Activated T-cell treated with anti-CD3 and anti-CD28 coated beads for 4 hours (primary cell): Measurements from ENCODE around the gene SGSM2.

Source experiments
- DNase-seq: peaks from one replicate; pipeline ENCODE4 v3.0.0-alpha.2; 2020

SGSM2 gene

DNA sequence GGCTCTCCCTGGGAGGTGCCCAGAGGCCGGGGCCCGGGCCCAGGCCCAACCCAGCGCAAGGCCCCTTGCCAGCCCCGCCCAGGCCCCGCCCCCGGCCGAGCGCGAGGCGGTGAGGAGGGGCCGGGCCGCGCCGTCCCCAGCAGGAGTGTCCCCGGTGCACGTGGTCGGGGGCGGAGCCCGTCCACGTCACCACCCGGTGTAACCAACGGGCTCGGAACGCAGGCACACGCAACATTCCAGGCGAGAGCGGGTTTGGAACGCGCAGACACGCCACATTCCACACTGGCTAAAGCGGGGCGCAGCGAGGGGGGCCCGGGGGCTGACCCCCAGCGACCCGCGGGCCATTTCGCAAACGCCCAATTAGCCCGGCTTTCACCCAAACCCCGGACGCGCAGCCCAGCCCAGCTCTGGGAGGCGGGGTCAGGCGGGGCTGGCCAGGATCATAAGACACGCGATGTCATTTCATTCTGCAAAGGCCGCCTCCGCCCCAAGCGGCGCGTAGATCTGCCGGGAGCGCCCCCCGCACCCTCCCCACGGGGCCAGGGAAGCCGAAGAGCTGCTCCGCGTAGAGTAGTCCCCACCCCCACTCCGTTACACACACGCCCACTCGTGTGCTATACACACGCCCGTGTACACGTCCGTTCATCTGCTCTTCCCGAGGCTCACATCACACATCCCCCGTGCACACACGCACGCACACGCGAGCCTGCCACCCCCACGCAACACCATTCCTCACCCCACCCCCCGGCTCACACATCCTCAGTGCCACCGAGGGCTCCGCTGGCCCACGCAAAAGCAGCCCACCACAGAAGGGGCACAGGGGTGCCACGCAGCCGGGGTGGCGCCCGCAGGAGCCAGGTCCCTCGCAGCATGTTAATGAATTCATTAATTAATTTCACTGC, 62.5 kb downstream of the SGSM2 start:
- DNase-seq: peak; percentile 87

DNA sequence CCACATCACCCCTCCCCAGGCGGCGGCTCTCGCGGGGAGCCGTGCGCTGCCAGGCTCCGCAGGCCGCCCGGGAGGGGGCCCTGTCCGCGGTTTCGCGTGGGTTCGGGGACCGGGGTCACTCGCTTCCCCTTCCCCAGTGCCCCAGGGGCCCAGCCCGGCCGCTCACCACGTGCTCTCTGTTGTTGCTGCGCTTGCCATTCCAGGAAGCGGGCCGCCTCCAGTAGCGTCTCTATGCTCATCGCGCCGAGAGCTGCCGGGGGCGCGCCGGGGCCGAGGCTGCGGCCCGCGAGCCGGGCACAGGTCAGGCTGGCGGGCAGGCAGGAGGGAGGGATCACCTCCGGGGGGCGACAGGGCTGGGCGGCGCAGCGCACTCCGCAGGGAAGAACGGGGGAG, 63.2 kb downstream of the SGSM2 start:
- DNase-seq: peak; percentile 40

DNA sequence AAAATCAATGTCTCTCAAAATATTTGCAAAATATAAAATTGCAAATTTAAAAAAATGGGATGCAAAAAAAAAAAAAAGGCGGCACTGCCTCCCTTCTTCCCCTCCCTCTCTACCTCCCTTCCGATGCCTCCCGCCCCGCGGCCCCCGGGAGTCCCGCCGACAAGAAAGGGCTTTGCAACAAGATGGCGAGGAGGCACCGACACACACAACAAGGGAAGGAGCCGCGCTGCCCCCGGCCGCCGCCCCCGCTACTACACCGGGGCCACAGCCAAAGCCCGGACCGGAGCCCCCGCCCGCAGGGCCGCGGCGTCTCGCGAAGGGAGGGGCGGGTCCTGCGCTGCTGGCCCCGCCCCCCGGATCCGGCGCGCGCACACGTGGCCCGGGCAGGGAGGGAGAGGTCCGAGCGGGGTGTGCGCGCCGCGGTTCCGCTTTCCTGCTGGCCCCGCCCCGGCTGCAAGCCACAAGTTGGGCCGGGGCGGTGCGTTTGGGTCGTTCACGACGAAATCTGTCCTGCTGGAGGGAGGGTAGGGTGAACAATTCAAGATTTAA, 63.6 kb downstream of the SGSM2 start, which contains the start of gene MNT:
MNT (minus strand) TSS at position 184 of the 549 bp plus-strand sequence. CDS start 348 bp downstream, outside the sequence.
- peak; percentile 89 for DNase-seq

DNA sequence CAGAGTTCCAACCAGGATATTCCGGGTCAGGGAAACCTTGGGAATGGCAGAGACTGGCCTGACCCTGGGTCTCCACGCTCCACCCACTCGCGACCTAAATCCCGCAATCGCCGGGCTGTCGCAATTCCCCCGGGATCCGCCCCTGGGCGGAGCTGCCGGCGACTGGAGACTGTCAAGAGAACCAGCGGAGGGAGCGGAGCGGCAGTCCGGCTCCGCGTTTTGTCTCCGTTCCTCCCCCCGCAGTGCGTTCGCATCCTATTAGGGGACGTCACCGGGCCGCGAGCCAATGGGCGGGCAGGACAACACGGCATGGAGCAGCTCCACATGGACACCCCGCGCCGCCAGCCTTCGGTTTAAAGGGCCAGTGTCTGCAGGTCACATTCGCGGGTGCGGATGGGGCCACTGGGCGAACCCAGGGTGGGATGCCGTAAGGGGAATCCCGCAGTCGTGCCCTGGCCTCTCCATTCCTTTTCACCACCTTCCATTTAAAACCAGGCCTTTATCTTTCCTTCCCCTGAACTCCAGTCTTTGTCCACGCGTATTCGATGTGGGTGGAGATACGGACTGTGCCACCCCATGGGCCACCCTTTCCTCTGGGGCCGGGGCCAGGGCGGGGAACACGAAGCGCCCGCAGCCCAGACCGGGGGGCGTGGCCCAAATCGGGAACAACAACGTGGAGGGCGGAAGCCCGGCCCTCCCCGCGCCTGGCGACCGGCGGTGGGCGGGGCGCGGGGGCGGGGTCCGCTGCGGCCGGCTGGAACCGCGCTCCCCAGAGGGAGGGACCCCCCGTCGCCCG, 64.3 kb downstream of the SGSM2 start:
- peak; percentile 98 for DNase-seq

DNA sequence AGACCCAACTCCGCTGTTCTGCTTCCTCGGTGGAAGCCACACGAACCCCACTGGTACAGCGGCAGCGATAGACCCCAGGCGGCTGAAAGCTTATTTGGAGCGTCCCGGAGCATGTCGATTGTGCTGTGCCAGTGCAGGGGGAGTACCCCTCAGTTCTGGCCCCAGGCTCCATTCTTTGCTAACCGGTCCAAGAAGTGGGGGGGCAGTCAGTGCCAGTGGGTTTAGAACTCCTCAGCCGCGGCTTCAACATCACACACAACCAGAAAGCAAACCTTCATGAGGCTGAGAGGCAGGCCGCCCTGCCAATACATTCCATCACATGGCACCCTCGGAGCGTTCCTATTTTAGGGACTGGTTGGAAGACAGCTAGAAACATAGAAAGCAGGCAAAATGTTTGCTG, 65.2 kb downstream of the SGSM2 start:
- no peak for DNase-seq

DNA sequence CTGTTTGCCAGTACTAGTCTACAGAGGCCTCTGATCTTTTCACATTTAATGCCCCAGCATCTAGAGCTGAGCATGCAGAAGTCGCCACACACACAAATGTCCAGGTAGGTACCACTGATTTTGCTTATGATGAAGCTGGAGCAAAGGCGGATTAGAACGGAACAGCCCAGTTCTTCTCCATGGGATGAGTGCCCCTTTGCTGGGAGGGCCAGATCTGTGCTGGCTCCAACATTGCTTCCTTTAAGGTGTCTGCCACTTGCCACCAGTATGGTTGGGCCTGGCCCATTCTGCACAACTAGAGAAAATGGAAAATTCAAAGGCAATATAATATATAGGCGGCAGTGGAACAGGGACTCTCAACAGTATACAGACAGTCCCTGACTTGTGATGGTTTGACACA, 65.7 kb downstream of the SGSM2 start:
- DNase-seq: no peak

DNA sequence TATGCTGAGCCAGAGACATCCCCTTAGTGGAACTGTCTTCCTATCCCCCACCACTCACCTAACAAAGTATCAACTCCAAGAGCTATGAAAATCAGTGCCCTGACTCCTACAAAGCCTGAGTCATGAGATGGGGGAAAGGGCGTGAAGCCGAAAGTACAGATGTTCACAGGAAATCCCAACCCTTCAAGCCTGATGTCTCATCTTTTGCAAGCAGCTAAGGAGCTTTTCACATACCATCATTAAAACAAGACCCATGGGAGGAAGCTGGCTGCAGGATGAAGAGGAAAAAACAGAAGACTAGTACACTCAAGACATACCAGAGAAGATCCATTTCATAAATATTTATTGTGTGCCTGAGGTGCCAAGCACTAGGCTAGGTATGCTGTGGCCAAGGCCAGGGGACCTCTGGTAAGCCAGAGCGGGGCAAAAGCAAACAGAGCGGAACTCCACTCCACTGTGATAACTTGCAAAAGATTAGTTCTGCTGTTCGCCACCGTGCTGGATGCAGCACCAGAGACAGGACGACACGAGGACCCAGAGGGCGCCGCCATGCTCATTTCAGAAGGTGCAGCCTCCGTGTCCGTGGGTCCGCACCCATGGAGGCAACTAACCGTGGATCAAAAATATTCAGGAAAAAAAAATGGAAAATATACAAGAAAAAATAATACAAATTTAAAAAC, 68.1 kb downstream of the SGSM2 start:
- DNase-seq: no peak

DNA sequence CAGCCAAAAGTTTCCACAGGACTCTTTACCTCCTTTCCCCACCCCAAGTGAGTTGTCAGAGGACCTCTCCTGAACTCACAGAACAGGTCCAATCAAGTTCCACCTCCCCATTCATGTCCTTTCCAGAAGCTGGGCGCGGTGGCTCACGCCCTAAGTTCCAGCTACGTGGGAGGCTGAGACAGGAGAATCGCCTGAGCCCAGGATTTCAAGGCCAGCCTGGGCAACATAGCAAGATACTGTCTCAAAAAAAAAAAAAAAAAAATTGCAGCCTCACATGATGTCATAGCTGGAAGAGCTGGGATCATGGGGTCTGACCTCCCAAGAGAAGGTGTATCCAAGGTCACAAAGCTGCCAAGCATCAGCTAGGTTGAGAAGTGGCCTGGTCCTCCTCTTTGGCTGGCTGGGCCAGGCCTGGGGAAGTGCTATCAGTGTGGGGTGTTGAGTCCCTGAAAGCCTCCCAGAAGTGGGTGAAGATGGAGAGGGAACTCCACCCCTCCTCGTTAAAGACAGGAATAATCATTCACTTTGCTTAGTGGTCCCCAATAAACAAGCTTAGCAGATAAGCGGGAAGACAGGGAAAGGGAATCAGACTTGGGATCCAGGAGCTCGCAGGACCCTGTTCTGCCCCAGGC, 69.1 kb downstream of the SGSM2 start:
- DNase-seq: no peak

DNA sequence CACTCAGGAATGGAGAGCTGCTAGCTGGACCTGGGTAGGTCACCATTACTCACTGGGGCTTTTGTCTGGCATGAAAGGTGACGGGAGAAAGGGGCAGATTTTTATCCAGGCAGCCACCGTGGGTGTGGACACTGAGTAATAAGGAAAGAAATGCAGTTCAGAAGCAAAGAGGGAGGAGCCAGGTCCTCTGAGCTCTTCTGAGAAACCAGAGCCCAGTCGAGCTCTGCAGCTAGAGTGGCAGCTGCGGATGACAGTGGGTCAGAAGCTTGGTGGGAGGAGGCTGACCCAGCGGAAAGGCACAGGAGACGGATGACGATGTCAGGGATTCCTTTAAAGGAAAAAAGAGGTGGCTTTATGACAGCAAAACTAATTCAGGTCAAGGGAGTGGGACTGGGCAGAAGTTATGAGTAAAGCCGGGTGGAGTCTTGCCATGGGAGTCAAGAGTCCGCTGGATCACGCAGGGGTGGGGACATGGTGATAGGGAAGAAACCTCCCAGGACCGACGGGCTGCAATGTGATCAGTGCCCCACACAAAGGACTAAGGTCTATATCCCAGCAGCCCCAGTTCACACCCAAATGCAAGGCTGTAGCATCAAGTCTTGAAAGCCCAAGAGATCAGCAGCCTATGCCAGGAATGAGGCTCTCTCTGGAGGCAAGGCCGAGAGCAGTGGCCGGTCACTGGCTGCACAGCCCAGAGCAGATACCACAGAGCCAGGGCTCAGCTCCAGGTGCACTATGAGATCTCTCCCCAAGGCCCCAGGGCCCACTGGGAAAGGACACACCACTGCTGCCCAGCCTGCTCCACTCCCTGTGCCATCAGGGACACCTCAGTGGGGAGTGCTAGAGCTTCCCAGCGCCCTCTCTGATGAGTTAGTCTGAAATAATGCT, 69.8 kb downstream of the SGSM2 start:
- no peak for DNase-seq

DNA sequence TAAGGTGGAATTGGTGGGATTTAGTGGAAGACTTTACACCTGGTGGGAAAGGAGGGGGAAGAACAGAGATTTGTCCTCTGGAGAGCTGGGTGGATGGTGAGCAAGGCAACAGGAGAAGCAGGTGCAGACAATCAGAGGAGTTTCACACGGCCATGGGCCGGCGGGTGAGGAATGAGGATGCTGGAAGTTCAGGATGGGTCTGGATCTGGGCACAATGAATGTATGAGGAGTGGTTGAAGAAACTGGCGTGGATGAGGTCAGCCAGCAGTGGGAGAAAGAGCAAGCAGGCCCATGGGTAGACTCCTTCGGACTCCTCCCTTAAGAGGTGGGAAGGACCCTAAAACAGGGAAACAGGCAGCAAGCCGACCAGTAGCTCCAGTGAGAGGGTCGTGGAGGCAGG, 73.7 kb downstream of the SGSM2 start:
- DNase-seq: no peak

DNA sequence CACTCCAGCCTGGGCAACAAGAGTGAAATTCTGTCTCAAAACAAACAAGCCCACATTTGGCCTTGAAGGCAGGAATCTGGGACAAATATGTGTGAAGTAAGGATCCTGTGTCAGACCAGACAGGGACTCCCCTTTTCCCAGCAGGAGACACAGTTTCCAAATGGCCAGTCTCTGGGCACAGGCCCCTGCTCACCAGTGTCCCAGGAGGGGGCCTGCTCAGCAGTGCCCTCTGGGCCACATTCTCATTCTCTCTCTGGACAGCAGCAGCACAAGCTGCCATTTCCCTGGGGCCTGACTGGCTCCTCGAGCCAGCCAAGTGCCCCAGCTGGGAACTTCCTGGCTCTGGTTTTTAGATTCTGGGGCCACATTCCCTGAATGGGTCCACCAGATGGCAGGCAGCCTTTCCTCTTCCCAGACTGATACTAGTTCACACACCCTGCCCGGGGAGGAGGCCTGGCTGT, 75.3 kb downstream of the SGSM2 start:
- no peak for DNase-seq

DNA sequence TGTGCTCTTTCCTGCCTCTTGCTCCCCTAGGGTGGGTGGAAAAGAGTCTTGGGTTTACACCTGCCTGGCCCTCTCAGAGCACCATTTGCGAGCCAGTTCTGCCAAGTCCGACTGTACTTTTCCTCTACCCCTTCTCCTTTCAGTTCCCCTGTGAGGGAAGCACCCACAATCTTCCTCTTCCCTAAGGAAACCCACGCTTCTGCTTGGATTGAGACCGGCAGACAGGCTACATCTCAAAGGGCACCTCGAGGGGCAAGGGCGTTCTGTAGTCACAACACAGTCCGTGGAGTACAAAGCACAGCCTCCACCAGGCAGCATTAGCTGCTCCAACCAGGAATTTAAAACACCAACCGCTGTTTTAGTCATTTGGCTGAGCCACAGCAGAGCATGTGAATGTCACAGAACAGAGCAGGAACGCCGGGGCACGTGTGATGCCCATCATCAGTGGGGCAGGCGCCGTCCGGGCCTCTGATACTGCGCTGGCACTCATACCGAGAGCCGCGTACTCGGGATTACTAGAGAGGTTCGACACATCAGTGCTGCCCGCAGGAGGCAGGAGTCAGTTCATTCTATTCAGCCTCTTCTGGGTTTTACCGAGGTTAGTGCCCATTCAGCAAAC, 77.3 kb downstream of the SGSM2 start:
- no peak for DNase-seq

DNA sequence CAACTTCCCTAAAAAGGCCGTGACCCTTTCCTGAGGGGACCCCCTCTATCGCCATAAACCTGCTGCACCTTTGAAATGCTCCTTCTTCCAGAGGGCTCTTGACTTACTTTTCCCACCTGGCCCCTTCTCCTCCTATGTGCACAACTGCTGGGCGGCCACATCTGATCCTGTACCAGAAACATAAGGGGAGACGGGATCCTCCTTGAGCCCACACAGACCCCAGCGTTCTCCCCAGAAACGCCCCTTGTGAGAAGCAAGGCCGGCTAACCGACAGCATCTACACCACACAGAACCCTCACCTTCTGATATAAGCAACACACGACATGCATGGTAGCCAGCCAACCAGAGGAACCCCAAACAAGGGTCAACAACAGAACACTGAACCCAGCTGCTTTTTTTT, 77.8 kb downstream of the SGSM2 start:
- DNase-seq: no peak

DNA sequence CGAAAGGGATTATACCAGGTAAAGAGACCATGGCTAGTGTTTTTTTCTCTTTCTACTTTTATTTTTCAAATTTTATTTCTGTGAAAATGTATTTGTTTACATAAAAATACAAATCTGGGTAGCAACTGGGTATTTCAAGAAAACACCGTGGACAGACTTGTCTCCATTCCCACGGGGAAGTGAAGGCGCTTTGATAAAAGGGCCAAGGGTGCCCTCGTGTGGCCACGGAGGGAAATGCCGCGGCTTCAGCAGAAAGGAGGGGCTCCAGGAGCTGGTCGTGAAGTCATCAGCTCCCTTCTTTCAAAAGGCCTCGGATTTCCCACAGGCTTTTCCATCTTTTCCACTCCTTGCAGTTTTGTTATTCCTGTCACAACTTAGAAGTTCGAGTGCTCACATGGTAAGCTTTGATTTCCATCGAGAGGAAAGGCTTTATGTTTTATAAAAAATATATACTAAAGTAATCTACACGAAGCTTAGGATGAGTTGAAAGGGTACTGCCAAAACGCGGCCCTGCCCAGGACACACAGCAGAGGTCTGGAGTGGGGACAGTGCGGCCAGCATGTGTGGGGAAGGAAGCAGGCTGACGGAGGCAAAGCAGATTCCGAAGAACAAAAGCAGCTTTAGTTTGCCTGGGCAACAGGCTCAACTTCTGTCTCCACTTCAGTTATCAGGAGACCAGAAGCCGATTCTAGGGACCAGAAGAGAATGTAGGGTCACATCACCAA, 78.9 kb downstream of the SGSM2 start:
- DNase-seq: peak; percentile 87

DNA sequence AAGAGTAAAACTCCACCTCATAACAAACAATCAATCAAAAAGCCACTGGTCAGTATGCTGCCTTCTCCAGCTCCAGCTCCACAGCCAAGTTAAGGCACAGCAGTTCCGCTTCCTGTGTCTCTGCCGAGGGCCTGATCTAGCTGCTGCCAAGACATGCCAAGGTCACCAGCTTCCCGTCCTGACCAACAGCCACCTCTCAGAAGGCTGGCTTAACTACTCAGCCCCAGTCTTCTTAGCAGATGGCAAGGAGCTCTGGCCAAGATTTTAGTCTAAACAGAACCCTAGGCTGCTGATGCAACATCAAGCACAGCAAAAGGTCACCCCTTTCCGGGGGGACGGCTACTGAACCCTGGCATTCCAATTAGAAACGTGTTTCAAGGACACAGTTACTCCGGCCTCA, 81.3 kb downstream of the SGSM2 start:
- DNase-seq: no peak

DNA sequence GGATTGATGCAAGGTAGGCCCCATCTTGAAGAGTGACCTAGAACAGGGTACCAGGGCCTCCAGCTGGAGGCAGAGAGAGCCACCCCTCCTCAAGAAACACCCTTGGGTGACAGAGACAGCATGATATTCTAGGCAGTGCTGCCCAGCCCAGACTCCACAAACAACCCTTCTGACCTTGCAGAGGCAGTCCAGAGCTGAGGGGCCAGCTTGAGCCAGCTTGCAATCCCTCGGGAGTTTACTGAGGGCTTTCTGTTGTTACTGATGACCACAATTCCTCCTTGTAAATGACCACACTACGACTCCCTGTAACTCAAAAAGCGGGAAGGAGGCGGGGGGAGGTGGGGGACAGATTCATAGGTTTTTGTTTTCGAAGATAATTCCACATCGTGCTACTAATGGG, 82.2 kb downstream of the SGSM2 start:
- DNase-seq: no peak

DNA sequence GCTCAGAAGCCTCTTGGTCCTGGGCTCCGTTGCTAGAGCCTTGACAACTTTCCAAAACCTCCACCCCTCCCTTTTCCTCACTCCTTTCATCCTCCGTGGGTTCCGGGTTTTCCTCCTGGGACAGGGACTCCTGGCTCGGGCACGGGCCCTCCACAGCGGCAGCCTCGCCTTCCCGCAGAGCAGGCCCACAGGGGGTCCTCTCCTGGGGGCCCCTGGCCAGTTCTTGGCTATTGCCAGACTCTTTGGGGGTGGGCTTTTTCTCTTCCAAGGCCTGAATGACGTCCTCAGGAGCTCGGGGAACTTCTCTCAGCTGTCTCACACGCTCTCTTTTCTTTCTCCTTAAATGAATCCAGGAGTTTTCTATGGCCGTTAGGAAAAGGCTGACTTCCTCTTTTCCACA, 82.9 kb downstream of the SGSM2 start:
- DNase-seq: no peak

DNA sequence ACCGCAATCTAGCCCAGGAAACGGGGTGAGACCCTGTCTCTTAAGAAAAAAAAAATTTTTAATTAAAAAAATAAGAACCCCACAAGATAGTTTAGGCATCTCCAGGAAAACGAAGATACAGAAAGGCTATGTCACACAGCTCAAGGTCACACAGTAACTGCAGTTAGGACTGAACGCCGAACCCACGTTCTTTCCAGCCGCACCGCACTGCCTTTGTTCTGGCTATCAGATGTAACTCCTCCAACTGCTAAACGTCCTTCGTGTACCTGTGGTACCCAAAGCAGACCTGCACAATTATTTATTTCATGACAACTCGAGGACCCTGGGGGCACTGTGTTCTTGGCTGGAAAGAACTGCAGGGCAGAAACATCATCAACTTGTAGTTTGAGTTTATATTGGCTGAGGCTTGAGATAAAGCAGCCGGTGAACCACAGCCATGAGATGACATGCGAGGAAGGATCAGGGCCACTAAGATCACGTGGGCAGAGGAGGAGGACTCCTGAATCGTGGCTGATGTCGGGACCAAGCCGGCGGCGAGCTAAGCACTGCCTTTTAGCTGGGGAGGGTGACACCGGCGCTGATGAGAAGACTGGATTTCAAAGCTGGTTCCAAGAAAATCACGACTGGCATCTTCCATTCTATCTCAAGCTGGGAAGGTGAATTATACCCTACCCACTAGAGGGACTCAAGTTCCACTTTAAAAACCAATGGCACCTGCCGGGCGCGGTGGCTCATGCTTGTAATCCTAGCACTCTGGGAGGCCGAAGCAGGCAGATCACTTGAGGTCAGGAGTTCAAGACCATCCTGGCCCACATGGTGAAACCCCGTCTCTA, 84.2 kb downstream of the SGSM2 start:
- DNase-seq: no peak

DNA sequence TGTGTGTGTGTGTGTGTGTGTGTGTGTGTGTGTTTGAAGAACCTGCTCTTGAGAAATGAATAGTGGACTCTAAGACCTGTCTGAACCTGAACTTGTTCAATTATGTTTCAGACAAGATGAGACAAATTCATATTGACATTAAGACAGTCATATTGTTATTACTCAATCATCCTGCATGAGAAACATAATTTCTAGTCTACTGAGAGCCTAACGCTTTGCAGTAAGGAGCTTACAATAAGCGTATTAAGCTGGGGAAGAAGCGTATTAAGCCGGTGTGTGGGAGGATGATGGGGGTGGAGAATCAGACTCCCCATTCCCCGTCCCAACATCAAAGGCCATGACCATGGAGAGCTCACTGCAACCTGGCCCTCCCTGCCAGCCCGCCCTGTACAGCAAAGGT, 86.0 kb downstream of the SGSM2 start:
- no peak for DNase-seq
